ENCODE data around the gene NCOA6. TPM values are rescaled to one million over a fixed set of nuclear protein-coding genes. Genes with fewer than 3 reads are reported as not detected.
A peak's percentile ranks its signal among the peaks of the same experiment; 100 is the strongest.

NCOA6 gene
- 8.5 and 9.1 TPM in 2 replicates for total RNA-seq

GRCh38 chr20:34825530-34826362, at the start of gene NCOA6:
TSS of gene NCOA6 (minus strand) at chr20:34825651. CDS start at chr20:34782355, 43,296 bp downstream.

GRCh38 chr20:34872622-34873224, 47.3 kb upstream of the NCOA6 start, which contains the start of gene GGT7:
TSS of gene GGT7 (minus strand) at chr20:34872856. CDS start at chr20:34872815, 41 bp downstream.

GRCh38 chr20:34704177-34705007, 121.1 kb downstream of the NCOA6 start, which contains the start of gene TP53INP2:
TSS of gene TP53INP2 (plus strand) at chr20:34704344. CDS start at chr20:34708740, 4,396 bp downstream.

GRCh38 chr20:34676642-34677373, 148.6 kb downstream of the NCOA6 start, which contains the start of gene PIGU:
TSS of gene PIGU (minus strand) at chr20:34677092. CDS start at chr20:34677085, 7 bp downstream.

Small RNA genes lying within 50 kb of the gene (small RNA-seq; reads per million reads assigned to genes)
- gene AL118520.1: 1.4 reads per million, percentile 60 among the genes with 10 or more reads in this experiment

Other genes with a start within 250 kb of the NCOA6 start
- 14.7 and 15.7 TPM in 2 replicates for gene PIGU, start 148.6 kb downstream of the NCOA6 start, total RNA-seq
- 8.9 and 14.1 TPM in 2 replicates for gene TP53INP2, start 121.3 kb downstream of the NCOA6 start, total RNA-seq
- gene GGT7, start 47.2 kb upstream of the NCOA6 start, total RNA-seq: 8.2 and 8.4 TPM in 2 replicates
- gene ACSS2, start 51.0 kb upstream of the NCOA6 start, total RNA-seq: 32.9 and 39.7 TPM in 2 replicates
- gene GSS, start 130.2 kb upstream of the NCOA6 start, total RNA-seq: 48.3 and 50.0 TPM in 2 replicates
- 0.11 and 0.13 TPM in 2 replicates for gene MYH7B, start 130.2 kb upstream of the NCOA6 start, total RNA-seq